ENCODE data around the gene NFASC. TPM values are rescaled to one million over a fixed set of nuclear protein-coding genes. Genes with fewer than 3 reads are reported as not detected.

Gene NFASC
- total RNA-seq, 4 donors from 2014 or later: 12.7 to 41.7 (median 19.2) TPM

GRCh38 chr1:204928671-204929486 lies 58.2 kb downstream of the NFASC start:
- Histone ChIP-seq H3K36me3 (no peaks in the 10 kb centered on the region), H3K4me1 (no peaks in the 10 kb centered on the region), H3K27me3 (peaks cover 2% of the 10 kb centered on the region), H3K4me3 (no peak overlapping the region), H3K27ac (no peak overlapping the region), H3K9me3 (no peaks in the 10 kb centered on the region)
- 86% methylated on average over 8 of the region's 8 CpGs for WGBS
- no peak for DNase-seq (ENCODE audit: low spot score in 2 of 2)
- TF ChIP-seq, protein P1, sequence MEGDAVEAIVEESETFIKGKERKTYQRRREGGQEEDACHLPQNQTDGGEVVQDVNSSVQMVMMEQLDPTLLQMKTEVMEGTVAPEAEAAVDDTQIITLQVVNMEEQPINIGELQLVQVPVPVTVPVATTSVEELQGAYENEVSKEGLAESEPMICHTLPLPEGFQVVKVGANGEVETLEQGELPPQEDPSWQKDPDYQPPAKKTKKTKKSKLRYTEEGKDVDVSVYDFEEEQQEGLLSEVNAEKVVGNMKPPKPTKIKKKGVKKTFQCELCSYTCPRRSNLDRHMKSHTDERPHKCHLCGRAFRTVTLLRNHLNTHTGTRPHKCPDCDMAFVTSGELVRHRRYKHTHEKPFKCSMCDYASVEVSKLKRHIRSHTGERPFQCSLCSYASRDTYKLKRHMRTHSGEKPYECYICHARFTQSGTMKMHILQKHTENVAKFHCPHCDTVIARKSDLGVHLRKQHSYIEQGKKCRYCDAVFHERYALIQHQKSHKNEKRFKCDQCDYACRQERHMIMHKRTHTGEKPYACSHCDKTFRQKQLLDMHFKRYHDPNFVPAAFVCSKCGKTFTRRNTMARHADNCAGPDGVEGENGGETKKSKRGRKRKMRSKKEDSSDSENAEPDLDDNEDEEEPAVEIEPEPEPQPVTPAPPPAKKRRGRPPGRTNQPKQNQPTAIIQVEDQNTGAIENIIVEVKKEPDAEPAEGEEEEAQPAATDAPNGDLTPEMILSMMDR (IDR thresholded peaks at IDR 0.05): no peak
- TF ChIP-seq EP300 (IDR thresholded peaks at IDR 0.05): no peak
- no peak for TF ChIP-seq POLR2AphosphoS5 (IDR thresholded peaks at IDR 0.05)
- no peak for TF ChIP-seq POLR2A (IDR thresholded peaks at IDR 0.05)

DNA sequence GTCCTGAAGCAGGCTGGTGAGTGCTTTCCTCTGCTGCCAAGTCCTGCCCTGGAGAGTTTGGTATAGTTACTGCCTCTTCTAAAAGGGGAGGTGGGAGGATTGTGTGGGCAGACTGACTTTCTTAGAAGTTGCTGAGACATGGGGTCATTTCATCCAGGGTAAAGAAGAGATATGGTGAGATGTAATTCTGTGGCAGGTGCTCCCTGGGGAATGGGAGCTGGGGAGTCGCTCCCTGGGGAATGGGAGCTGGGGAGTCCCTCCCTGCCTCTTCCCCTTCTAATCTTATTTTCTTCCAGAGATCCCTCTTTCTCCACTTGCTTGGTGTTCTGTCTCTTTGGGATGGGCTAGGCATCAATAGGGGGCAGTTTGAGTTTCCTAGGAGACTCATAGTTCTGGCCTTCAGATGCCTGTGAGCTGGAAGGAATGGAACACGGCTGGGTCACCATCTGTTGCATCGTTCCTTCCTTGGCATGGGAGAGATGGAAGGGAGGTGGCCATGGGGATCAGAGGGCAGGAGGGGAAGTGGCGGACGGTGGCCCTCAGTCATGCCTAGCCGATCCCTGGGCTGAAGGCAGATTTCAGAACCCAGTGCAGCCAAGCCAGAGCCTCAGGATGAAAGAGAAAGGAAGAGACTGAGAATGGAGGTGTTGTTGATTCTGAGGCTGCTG lies 59.0 kb downstream of the NFASC start:
- no peak for DNase-seq (ENCODE audit: low spot score in 2 of 2)
- no peaks in the 10 kb centered on the region for H3K4me1 ChIP-seq
- 72% methylated on average over 6 of the region's 6 CpGs for WGBS
- H3K27ac ChIP-seq: no peak overlapping the region
- H3K9me3 ChIP-seq: no peaks in the 10 kb centered on the region
- H3K36me3 ChIP-seq: no peaks in the 10 kb centered on the region
- H3K4me3 ChIP-seq: no peak overlapping the region
- H3K27me3 ChIP-seq: peaks cover 2% of the 10 kb centered on the region
- no peak for TF ChIP-seq POLR2AphosphoS5 (IDR thresholded peaks at IDR 0.05)
- no peak for TF ChIP-seq POLR2A (IDR thresholded peaks at IDR 0.05)
- no peak for TF ChIP-seq EP300 (IDR thresholded peaks at IDR 0.05)
- TF ChIP-seq, protein P1 (IDR thresholded peaks at IDR 0.05): no peak

GRCh38 chr1:204930155-204930523 lies 59.5 kb downstream of the NFASC start:
- DNase-seq (ENCODE audit: low spot score in 2 of 2): no peak
- Histone ChIP-seq H3K27me3 (peaks cover 2% of the 10 kb centered on the region), H3K4me1 (no peaks in the 10 kb centered on the region), H3K4me3 (no peak overlapping the region), H3K36me3 (no peaks in the 10 kb centered on the region), H3K27ac (no peak overlapping the region), H3K9me3 (no peaks in the 10 kb centered on the region)
- 89% methylated on average over 3 of the region's 3 CpGs for WGBS
- no peak for TF ChIP-seq EP300 (IDR thresholded peaks at IDR 0.05)
- no peak for TF ChIP-seq POLR2A (IDR thresholded peaks at IDR 0.05)
- no peak for TF ChIP-seq POLR2AphosphoS5 (IDR thresholded peaks at IDR 0.05)

GRCh38 chr1:204931313-204931712 lies 60.7 kb downstream of the NFASC start:
- TF ChIP-seq, protein P1 (IDR thresholded peaks at IDR 0.05): no peak
- H3K9me3 ChIP-seq: no peaks in the 10 kb centered on the region
- DNase-seq (ENCODE audit: low spot score in 2 of 2): no peak
- no peak overlapping the region for H3K4me3 ChIP-seq
- H3K36me3 ChIP-seq: no peaks in the 10 kb centered on the region
- no peaks in the 10 kb centered on the region for H3K4me1 ChIP-seq
- no peak overlapping the region for H3K27ac ChIP-seq
- WGBS: 62% methylated on average over 1 of the region's 1 CpG
- no peaks in the 10 kb centered on the region for H3K27me3 ChIP-seq

DNA sequence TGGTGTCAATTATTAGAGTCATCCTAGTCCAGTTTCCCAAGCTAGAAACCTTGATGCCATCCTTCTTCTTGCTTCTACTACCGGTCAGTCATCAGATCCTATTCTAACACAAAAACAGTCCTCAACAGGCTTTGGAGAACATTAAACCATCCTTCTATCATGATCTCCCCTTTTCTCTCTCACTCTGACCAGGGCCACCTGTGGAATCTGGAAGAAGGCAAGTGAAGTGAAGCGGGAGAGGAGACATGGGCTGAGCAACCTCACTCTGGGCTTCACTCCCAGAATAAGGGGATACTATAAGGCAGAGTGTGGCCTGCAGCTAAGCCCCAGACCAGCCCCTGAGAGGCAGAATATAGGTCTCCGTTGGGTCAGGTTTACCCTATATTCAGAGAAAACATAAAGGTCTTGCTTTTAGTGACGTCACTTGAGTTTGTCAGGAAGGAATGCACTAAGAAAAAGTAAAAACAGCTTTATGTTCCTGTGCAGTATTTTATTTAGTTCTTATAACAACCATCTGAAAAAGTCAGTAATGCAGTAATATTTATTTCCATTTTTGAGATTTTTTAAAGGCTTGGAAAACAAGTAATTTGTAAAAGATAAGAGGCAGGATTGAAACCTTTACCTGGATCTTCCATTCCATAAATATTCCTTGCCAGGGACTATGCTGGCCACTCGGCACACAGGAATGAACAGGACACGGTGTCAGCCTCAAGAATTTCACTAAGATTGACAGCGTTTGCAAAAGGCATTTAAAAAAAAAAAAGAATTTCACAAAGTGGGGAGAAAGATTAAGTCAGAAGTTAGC lies 61.3 kb downstream of the NFASC start:
- 84% methylated on average over 7 of the region's 7 CpGs for WGBS
- H3K4me1 ChIP-seq: no peaks in the 10 kb centered on the region
- H3K9me3 ChIP-seq: no peaks in the 10 kb centered on the region
- DNase-seq (ENCODE audit: low spot score in 2 of 2): no peak
- H3K36me3 ChIP-seq: no peaks in the 10 kb centered on the region
- TF ChIP-seq POLR2A (IDR thresholded peaks at IDR 0.05) (no peak), EP300 (IDR thresholded peaks at IDR 0.05) (no peak), POLR2AphosphoS5 (IDR thresholded peaks at IDR 0.05) (no peak)
- TF ChIP-seq, protein P1 (IDR thresholded peaks at IDR 0.05): no peak
- no peak overlapping the region for H3K4me3 ChIP-seq
- no peaks in the 10 kb centered on the region for H3K27me3 ChIP-seq
- no peak overlapping the region for H3K27ac ChIP-seq

Data from suprapubic skin (tissue), 4 donors.